ENCODE data around the gene RBM28. TPM values are rescaled to one million over a fixed set of nuclear protein-coding genes. Genes with fewer than 3 reads are reported as not detected.
"Not testable (repeated sequence)": the region's sequence is repeated elsewhere in the genome, so short reads cannot be mapped to it uniquely, and the experiment has no call there.

RBM28 gene
- total RNA-seq, 2 experiments from 2014 or later = 46.2 to 56.0 TPM

DNA sequence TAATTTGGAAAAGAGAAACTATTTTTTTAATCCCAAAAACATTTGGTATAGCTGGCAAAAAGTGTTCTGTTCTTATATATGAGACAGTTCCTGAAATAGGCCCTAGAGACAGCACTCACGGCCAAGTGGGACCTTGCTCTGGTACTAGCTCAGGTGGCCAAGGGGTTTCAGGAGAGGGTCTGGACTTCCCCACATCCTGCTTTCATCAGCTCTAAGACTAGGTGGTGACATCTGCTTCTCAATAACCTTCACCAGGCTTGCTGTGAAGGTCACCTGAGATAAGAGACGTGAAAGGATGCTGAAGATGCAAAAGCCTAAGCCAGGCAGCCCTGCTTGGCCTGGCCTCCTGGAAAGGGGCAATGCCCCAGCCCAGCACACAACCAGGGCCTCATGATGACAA, 40.6 kb downstream of the RBM28 start:
- CTCF ChIA-PET = interaction anchor here (0.6 kb wide), 1 partner anchor 85 kb away, joined by 3 read pairs; no protein-coding TSS in a partner anchor
- H3K9me3 Mint-ChIP-seq = no peaks in the 10 kb centered on the region
- H3K36me3 Mint-ChIP-seq = peaks cover 22% of the 10 kb centered on the region
- no peaks in the 10 kb centered on the region for H3K27me3 Mint-ChIP-seq
- intact Hi-C loops (cut with micrococcal nuclease) = no loop called here
- H3K4me1 Mint-ChIP-seq (ENCODE audit: low read depth) = no peaks in the 10 kb centered on the region
- DNase-seq = no peak
- no peak overlapping the region for H3K27ac Mint-ChIP-seq
- POLR2A ChIA-PET = no interaction called here
- H3K4me3 Mint-ChIP-seq = no peak overlapping the region

DNA sequence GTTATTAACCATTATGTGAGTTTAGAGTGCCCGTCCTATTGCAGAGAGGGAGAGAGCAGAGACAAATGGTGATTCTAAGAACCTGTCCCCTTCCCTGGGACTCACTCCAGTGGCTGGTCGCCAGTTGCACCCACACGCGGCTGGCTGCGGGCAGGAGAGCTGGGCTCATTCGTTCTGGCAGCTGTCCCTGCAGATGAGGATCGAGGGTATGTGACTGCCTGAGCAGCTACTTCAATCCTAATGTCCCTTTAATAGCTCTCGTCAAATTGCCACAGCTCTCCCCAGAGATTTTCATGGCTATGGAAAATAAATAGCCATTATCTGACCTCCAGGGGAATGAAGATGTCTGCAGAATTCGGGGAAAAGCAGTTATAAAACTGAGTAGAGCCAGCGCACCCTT, 41.6 kb downstream of the RBM28 start:
- intact Hi-C loops (cut with micrococcal nuclease) = no loop called here
- no peak overlapping the region for H3K27ac Mint-ChIP-seq
- no peak overlapping the region for H3K4me3 Mint-ChIP-seq
- no peaks in the 10 kb centered on the region for H3K4me1 Mint-ChIP-seq (ENCODE audit: low read depth)
- H3K9me3 Mint-ChIP-seq = no peaks in the 10 kb centered on the region
- H3K27me3 Mint-ChIP-seq = no peaks in the 10 kb centered on the region
- ChIA-PET POLR2A (no interaction called here), CTCF (no interaction called here)
- peaks cover 17% of the 10 kb centered on the region for H3K36me3 Mint-ChIP-seq
- no peak for DNase-seq

DNA sequence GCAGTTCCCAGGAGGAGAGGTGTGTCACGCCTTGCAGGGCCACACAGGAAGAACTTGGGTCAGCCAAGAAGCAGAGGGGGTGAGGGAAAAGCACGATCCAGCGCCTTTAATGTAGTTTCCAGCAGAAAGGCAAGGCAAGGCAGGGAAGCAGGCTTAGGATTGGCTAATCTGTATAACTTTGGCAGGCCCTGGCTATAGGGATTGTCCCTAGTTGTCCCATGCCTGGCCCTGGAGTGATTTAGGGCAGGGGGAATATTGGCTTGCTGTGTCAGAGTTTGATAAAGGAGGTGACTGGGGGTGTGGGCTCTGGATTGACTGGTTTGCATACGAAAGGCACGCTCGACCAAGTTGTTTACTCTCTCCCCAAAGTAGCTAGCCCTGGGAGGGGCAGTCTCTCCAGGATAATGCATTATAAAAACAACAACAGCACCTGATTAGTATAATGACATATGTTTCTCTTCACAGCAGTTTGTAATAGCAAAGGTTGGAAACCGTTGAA, 44.5 kb downstream of the RBM28 start:
- H3K4me1 Mint-ChIP-seq (ENCODE audit: low read depth) = no peaks in the 10 kb centered on the region
- no peak overlapping the region for H3K27ac Mint-ChIP-seq
- peaks cover 3% of the 10 kb centered on the region for H3K36me3 Mint-ChIP-seq
- intact Hi-C loops (cut with micrococcal nuclease) = no loop called here
- H3K9me3 Mint-ChIP-seq = no peaks in the 10 kb centered on the region
- DNase-seq = no peak
- H3K4me3 Mint-ChIP-seq = no peak overlapping the region
- CTCF ChIA-PET = no interaction called here
- no peaks in the 10 kb centered on the region for H3K27me3 Mint-ChIP-seq
- POLR2A ChIA-PET = no interaction called here

DNA sequence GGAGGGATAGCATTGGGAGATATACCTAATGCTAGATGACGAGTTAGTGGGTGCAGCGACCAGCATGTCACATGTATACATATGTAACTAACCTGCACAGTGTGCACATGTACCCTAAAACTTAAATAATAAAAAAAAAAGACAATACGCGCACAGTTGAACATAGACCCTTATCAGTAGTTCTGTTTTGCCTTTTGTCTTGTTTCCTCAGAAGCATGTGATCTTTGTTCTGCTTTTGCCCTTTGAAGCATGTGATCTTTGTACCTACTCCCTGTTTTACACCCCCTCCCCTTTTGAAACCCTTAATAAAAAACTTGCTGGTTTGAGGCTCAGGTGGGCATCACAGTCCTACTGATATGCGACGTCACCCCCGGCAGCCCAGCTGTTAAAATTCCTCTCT, 45.7 kb downstream of the RBM28 start:
- intact Hi-C loops (cut with micrococcal nuclease); POLR2A ChIA-PET: not testable (repeated sequence)

DNA sequence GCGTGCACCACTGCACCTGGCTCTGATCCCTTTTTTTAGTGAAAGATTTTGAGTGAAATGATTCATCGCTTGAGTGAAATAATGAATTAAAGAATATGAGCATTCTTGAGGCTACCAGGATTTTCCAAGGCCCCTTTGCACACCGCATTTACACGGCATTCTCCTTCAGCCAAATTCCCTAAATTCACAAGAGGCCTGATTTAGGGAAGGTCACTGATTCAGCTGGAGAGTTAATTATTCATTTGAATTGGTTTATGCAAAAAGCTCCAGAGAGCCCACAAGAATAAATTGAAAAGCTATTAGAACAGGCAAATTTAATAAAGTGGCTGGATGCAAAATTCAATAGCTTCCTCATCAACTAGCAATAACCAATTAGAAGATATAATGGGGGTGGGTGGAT, 56.2 kb downstream of the RBM28 start:
- intact Hi-C loops (cut with micrococcal nuclease) = no loop called here
- no peak overlapping the region for H3K4me3 Mint-ChIP-seq
- H3K27ac Mint-ChIP-seq = no peak overlapping the region
- no peak for DNase-seq
- POLR2A ChIA-PET = no interaction called here
- peaks cover 8% of the 10 kb centered on the region for H3K9me3 Mint-ChIP-seq
- H3K4me1 Mint-ChIP-seq (ENCODE audit: low read depth) = no peaks in the 10 kb centered on the region
- peaks cover 13% of the 10 kb centered on the region for H3K36me3 Mint-ChIP-seq
- CTCF ChIA-PET = no interaction called here
- H3K27me3 Mint-ChIP-seq = no peaks in the 10 kb centered on the region

More for the DNA sequence above, 45.7 kb downstream of the RBM28 start:
- CTCF ChIA-PET; H3K36me3 Mint-ChIP-seq; DNase-seq; H3K4me3 Mint-ChIP-seq; H3K4me1 Mint-ChIP-seq (ENCODE audit: low read depth); H3K27ac Mint-ChIP-seq; H3K9me3 Mint-ChIP-seq; H3K27me3 Mint-ChIP-seq: not testable (repeated sequence)

DNA sequence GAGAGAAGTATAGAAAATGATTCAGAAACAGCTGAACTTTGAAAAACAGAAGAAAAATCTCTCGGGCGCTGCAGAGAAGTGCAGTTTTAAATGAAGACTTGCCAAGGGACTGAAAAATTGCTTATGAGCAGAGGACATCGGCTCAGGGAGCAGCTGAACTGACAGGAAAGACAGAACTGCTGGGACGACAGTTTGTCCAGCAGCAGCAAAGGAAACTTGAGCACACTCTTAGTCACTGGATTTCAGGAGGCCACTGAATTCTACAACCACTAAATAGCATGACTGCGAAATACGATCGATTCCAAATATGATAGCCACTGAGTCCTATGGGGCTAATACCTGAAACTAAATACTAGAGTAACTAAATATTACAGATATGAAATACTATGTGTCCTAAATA, 59.6 kb downstream of the RBM28 start:
- Mint-ChIP-seq H3K4me1 (ENCODE audit: low read depth) (no peaks in the 10 kb centered on the region), H3K9me3 (peaks cover 21% of the 10 kb centered on the region), H3K27me3 (no peaks in the 10 kb centered on the region), H3K27ac (no peak overlapping the region), H3K36me3 (peaks cover 14% of the 10 kb centered on the region), H3K4me3 (no peak overlapping the region)
- intact Hi-C loops (cut with micrococcal nuclease) = no loop called here
- CTCF ChIA-PET = no interaction called here
- POLR2A ChIA-PET = no interaction called here
- no peak for DNase-seq

DNA sequence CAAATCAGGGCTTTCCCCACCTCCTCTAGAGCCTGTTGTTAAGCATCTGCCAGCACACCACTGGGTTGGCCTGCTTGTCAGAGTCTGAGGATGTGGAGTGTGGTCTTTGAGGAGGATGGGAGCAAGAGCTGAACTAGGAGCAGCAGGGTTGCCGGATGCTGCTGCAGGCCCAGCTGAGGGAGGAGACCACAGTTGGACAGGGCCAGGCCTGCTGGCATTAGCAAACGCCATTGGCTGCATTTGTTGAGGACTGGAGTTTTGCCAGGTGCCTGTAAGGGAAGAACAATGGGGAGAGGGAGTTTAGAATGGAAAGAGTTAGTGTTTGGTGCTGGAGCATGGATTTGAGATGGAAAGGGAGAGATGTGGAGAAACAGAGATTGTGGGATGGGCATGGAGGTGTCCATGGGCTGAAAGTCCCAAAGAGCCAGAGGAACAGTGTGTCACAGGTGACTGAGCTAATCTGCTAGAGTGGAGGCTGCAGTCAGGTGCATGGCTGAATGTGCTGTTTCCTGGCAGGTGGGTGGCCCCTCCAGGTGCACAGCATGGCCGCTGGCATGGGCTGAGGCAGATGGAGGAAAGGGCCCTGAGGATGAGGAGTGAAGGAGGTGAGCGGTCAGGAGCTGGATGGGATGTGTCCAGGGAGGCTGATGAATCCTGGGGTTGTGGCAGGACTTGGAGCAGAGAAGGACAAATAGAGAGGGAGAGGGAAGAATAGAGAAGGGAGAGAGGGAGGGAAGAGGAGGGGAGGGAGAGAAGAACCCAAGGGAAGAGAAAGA, 61.9 kb downstream of the RBM28 start:
- Mint-ChIP-seq H3K27ac (no peak overlapping the region), H3K4me1 (ENCODE audit: low read depth) (no peaks in the 10 kb centered on the region), H3K9me3 (peaks cover 28% of the 10 kb centered on the region), H3K36me3 (peaks cover 17% of the 10 kb centered on the region), H3K27me3 (no peaks in the 10 kb centered on the region), H3K4me3 (no peak overlapping the region)
- intact Hi-C loops (cut with micrococcal nuclease) = no loop called here
- no peak for DNase-seq
- ChIA-PET POLR2A (no interaction called here), CTCF (interaction anchor here (0.6 kb wide), 1 partner anchor 548 kb away, joined by 3 read pairs; no protein-coding TSS in a partner anchor)

DNA sequence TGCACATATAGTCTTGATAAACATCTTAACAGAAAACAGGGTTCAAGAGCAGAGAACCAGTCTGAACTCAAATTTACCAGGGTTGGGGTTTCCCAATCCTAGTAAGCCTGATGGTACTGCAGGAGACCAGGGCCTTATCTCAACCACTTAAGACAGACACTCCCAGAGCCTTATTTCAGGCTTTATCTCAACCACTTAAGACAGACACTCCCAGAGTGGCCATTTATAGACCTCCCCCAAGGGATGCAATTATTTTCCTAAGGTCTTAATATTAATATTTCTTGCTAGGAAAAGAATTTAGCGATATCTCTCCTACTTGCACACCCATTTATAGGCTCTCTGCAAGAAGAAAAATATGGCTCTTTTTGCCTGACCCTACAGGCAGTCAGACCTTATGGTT, 63.3 kb downstream of the RBM28 start:
- peaks cover 28% of the 10 kb centered on the region for H3K9me3 Mint-ChIP-seq
- H3K27ac Mint-ChIP-seq; DNase-seq; CTCF ChIA-PET; H3K27me3 Mint-ChIP-seq; POLR2A ChIA-PET; H3K4me3 Mint-ChIP-seq; intact Hi-C loops (cut with micrococcal nuclease); H3K4me1 Mint-ChIP-seq (ENCODE audit: low read depth): not testable (repeated sequence)
- peaks cover 17% of the 10 kb centered on the region for H3K36me3 Mint-ChIP-seq

DNA sequence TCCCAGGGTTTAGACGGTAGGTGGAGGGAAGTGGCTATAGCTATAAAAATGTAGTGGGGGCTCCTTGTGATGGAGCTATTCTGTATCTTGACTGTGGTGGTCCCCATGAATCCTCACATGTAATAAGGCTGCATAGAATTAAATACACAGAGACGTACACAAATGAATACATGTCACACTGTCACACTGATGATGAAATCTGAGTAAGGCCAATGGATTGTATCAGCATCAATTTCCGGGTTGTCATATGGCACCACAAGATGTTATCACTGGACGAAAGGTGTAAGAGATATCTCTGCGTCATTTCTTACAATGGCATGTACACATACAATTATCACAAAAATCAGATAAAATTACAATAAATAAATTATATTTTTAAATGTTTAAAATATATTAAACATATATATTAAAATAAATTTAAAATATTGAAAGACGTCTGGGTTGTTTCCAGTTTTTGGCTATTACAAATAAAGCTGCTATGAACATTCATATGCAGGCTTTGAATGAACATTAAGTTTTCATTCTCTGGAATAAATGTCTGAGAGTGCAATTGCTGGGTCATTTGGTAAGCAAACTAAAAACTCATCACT, 64.5 kb downstream of the RBM28 start:
- Mint-ChIP-seq H3K9me3 (peaks cover 28% of the 10 kb centered on the region), H3K4me3 (no peak overlapping the region), H3K36me3 (peaks cover 17% of the 10 kb centered on the region), H3K4me1 (ENCODE audit: low read depth) (no peaks in the 10 kb centered on the region), H3K27me3 (peaks cover under 1% of the 10 kb centered on the region), H3K27ac (no peak overlapping the region)
- intact Hi-C loops (cut with micrococcal nuclease) = no loop called here
- CTCF ChIA-PET = no interaction called here
- DNase-seq = no peak
- POLR2A ChIA-PET = no interaction called here

DNA sequence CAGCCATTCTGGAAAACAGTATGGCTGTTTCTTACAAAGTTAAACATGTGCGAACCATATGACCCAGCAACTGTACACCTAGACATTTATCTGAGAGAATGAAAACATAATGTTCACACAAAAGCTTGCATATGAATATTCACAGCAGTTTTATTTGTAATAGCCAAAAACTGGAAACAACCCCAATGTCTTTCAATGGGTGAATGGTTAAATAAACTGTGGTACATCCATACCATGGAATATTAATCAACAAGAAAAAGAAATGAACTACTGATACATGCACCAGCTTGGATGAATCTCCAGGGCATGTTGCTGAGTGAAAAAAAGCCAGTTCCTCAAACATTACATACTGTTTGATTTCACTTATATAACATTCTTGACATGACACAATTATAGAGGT, 65.3 kb downstream of the RBM28 start:
- Mint-ChIP-seq H3K27ac (no peak overlapping the region), H3K4me1 (ENCODE audit: low read depth) (no peaks in the 10 kb centered on the region), H3K4me3 (no peak overlapping the region), H3K9me3 (peaks cover 28% of the 10 kb centered on the region), H3K27me3 (peaks cover 3% of the 10 kb centered on the region), H3K36me3 (peaks cover 17% of the 10 kb centered on the region)
- ChIA-PET CTCF (no interaction called here), POLR2A (no interaction called here)
- no peak for DNase-seq
- intact Hi-C loops (cut with micrococcal nuclease) = no loop called here

DNA sequence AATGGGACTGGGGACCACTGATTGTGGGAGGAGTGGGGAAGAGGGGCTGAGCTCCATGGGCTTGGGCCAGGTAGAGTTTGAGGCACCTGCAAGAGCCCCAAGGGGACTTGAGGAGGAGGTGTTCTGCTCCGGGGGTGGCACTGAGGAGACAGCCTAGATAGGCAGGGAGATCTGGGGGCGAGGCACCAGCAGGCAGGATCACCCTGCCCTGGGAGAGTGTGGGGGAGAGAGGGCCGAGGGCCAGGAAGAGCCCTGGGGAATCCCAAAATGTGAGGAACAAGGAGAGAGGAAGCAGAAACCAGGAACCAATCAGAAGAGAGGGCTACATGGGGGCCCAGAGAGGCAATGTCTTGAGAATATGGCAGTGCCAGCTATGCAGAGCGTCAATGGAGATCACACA, 68.0 kb downstream of the RBM28 start:
- Mint-ChIP-seq H3K27me3 (peaks cover 8% of the 10 kb centered on the region), H3K4me1 (ENCODE audit: low read depth) (no peaks in the 10 kb centered on the region), H3K36me3 (peaks cover 10% of the 10 kb centered on the region), H3K4me3 (no peak overlapping the region), H3K9me3 (peaks cover 21% of the 10 kb centered on the region), H3K27ac (no peak overlapping the region)
- no peak for DNase-seq
- POLR2A ChIA-PET = no interaction called here
- intact Hi-C loops (cut with micrococcal nuclease) = no loop called here
- CTCF ChIA-PET = no interaction called here

DNA sequence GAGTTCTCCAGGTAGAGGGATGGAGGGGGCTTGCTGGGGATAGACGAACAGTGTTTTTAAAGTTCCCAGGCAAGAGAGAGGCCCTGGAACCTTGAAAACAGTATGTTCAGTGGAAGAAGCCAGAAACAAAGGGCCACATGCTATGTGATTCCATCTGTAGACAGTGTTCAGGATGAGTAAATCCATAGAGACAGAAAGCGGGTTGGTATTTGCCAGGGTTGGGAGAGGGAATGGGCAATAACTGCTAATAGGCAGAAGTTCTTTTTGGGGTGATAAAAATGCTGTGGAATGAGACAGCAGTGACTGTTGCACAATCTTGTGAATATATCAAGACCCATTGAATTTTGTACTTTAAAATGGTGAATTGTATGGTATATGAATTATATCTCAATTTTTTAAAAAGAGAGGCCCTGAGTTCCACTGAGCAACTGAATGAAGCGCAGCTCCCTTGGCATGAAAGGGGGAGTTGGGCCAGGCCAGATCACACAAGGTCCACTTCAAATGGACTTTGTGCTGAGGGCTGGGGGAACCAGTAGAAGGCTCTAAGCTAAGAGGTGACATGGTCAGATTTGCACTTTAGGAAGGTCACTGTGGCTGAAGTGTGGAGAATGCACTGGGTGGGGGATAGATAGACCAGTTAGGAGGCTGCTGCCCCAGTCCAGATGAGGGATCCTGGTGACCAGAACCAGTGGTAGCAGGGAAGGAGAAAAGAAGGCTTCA, 68.7 kb downstream of the RBM28 start:
- Mint-ChIP-seq H3K9me3 (peaks cover 15% of the 10 kb centered on the region), H3K27ac (no peak overlapping the region), H3K4me3 (no peak overlapping the region), H3K4me1 (ENCODE audit: low read depth) (no peaks in the 10 kb centered on the region), H3K27me3 (peaks cover 8% of the 10 kb centered on the region), H3K36me3 (peaks cover 8% of the 10 kb centered on the region)
- intact Hi-C loops (cut with micrococcal nuclease) = no loop called here
- ChIA-PET POLR2A (no interaction called here), CTCF (no interaction called here)
- DNase-seq = no peak

All from activated CD4-positive, alpha-beta memory T cell treated with anti-CD3 and anti-CD28 coated beads for 36 hours (primary cell).